ENCODE measurements around the gene SERPINF2. TPM values are rescaled to one million over a fixed set of nuclear protein-coding genes. Genes with fewer than 3 reads are reported as not detected.

Gene SERPINF2
- total and polyA plus RNA-seq, 12 donors = 0.18 to 2.8 (median 0.76) TPM; not detected in 2

- Histone ChIP-seq H3K4me1 (peaks cover 0 to 22% (median 8%) of the 10 kb centered on the region in 9 donors), H3K27me3 (no peaks in the 10 kb centered on the region), H3K36me3 (peaks cover 0 to 81% (median 7%) of the 10 kb centered on the region in 9 donors), H3K4me3 (no peak overlapping the region), H3K9me3 (no peaks in the 10 kb centered on the region), H3K27ac (no peak overlapping the region)
- WGBS, 2 donors = 96 to 100% methylated on average over 1 of the region's 1 CpG
- intact Hi-C loops (cut with DNase I) = loop anchor here in 1 of 10 donors (5.0 kb wide), 1 partner anchor 40 kb away; no protein-coding TSS in a partner anchor
- ATAC-seq = no peak
- no peak for DNase-seq
- TF ChIP-seq CTCF (IDR thresholded peaks at IDR 0.05) = no peak
Measured at GRCh38 chr17:1802429-1802828, 59.8 kb downstream of the SERPINF2 start.

- intact Hi-C loops (cut with DNase I) = loop anchor here in 1 of 10 donors (5.0 kb wide), 1 partner anchor 39 kb away; no protein-coding TSS in a partner anchor
- Histone ChIP-seq H3K27me3 (no peaks in the 10 kb centered on the region), H3K4me3 (no peak overlapping the region), H3K36me3 (peaks cover 0 to 75% (median 7%) of the 10 kb centered on the region in 9 donors), H3K27ac (no peak overlapping the region), H3K9me3 (no peaks in the 10 kb centered on the region), H3K4me1 (peaks cover 0 to 14% (median 5%) of the 10 kb centered on the region in 9 donors)
- TF ChIP-seq CTCF (IDR thresholded peaks at IDR 0.05) = no peak
- ATAC-seq = no peak
- no peak for DNase-seq
- WGBS, 2 donors = 90 to 96% methylated on average over 6 of the region's 6 CpGs
Measured at GRCh38 chr17:1803280-1803679, 60.6 kb downstream of the SERPINF2 start.

Other genes starting within 250 kb of the SERPINF2 start
- 10 to 100 TPM; 26.8 to 41.2 (median 32.7) TPM for gene INPP5K, start 226.3 kb upstream of the SERPINF2 start, total RNA-seq
- gene INPP5K, start 226.3 kb upstream of the SERPINF2 start, polyA plus RNA-seq = 10 to 100 TPM; 38.6 to 45.5 TPM
- 10 to 100 TPM; 39.5 to 61.0 (median 50.6) TPM for gene PITPNA, start 180.1 kb upstream of the SERPINF2 start, total RNA-seq
- gene PITPNA, start 180.1 kb upstream of the SERPINF2 start, polyA plus RNA-seq = 10 to 100 TPM in 1 of 2 donors, 1 to 10 TPM in 1; 8.0 to 36.9 TPM
- gene SLC43A2, start 114.0 kb upstream of the SERPINF2 start, total RNA-seq = 10 to 100 TPM in 1 of 10 donors, 1 to 10 TPM in 9; 4.1 to 16.4 (median 7.0) TPM
- 1 to 10 TPM; 1.6 to 3.9 TPM for gene SLC43A2, start 114.0 kb upstream of the SERPINF2 start, polyA plus RNA-seq
- 10 to 100 TPM in 7 of 10 donors, 1 to 10 TPM in 3; 7.6 to 18.8 (median 13.2) TPM for gene SCARF1, start 97.1 kb upstream of the SERPINF2 start, total RNA-seq
- gene SCARF1, start 97.1 kb upstream of the SERPINF2 start, polyA plus RNA-seq = 10 to 100 TPM; 10.2 to 22.6 TPM
- 10 to 100 TPM; 54.0 to 87.8 (median 63.2) TPM for gene RILP, start 93.0 kb upstream of the SERPINF2 start, total RNA-seq
- 100 to 1,000 TPM in 1 of 2 donors, 10 to 100 TPM in 1; 47.5 to 152 TPM for gene RILP, start 93.0 kb upstream of the SERPINF2 start, polyA plus RNA-seq
- gene PRPF8, start 58.0 kb upstream of the SERPINF2 start, total RNA-seq = 100 to 1,000 TPM; 137 to 205 (median 179) TPM
- gene PRPF8, start 58.0 kb upstream of the SERPINF2 start, polyA plus RNA-seq = 100 to 1,000 TPM in 1 of 2 donors, 10 to 100 TPM in 1; 79.1 to 107 TPM
- 1 to 10 TPM in 9 of 10 donors, under 1 TPM in 1; 0.96 to 6.0 (median 1.9) TPM for gene TLCD2, start 32.5 kb upstream of the SERPINF2 start, total RNA-seq
- 1 to 10 TPM; 1.6 to 3.2 TPM for gene TLCD2, start 32.5 kb upstream of the SERPINF2 start, polyA plus RNA-seq
- gene WDR81, start 18.2 kb upstream of the SERPINF2 start, total RNA-seq = 10 to 100 TPM in 4 of 10 donors, 1 to 10 TPM in 6; 7.7 to 16.9 (median 9.2) TPM
- gene WDR81, start 18.2 kb upstream of the SERPINF2 start, polyA plus RNA-seq = 10 to 100 TPM in 1 of 2 donors, 1 to 10 TPM in 1; 8.5 to 14.9 TPM
- 100 to 1,000 TPM in 4 of 10 donors, 10 to 100 TPM in 6; 26.2 to 185 (median 89.1) TPM for gene SERPINF1, start 19.2 kb downstream of the SERPINF2 start, total RNA-seq
- gene SERPINF1, start 19.2 kb downstream of the SERPINF2 start, polyA plus RNA-seq = 100 to 1,000 TPM; 181 to 247 TPM
- gene SMYD4, start 87.0 kb downstream of the SERPINF2 start, total RNA-seq = 10 to 100 TPM in 4 of 10 donors, 1 to 10 TPM in 6; 7.2 to 13.5 (median 9.3) TPM
- 1 to 10 TPM; 4.6 to 6.9 TPM for gene SMYD4, start 87.0 kb downstream of the SERPINF2 start, polyA plus RNA-seq
- gene RPA1, start 87.1 kb downstream of the SERPINF2 start, total RNA-seq = 10 to 100 TPM; 51.1 to 96.6 (median 75.4) TPM
- gene RPA1, start 87.1 kb downstream of the SERPINF2 start, polyA plus RNA-seq = 10 to 100 TPM in 1 of 2 donors, 1 to 10 TPM in 1; 7.2 to 32.3 TPM

Data from heart right ventricle (tissue), 16 donors.